ENCODE measurements around the gene PEPD.

The PEPD gene

GRCh38 chr19:33554391-33554790, 32.8 kb upstream of the PEPD start:
- Mint-ChIP-seq H3K4me3 (no peak overlapping the region), H3K9me3 (peaks cover 2% of the 10 kb centered on the region), H3K27me3 (peaks cover 8% of the 10 kb centered on the region), H3K27ac (no peak overlapping the region), H3K4me1 (no peaks in the 10 kb centered on the region), H3K36me3 (no peaks in the 10 kb centered on the region)
- ATAC-seq (ENCODE audit: low read depth) (no peak), DNase-seq (ENCODE audit: low spot score in 2 of 2) (no peak)

- no peak overlapping the region for H3K27ac Mint-ChIP-seq
- ATAC-seq (ENCODE audit: low read depth) (no peak), DNase-seq (ENCODE audit: low spot score in 2 of 2) (no peak)
- no peak overlapping the region for H3K4me3 Mint-ChIP-seq
- H3K4me1 Mint-ChIP-seq: no peaks in the 10 kb centered on the region
- peaks cover 5% of the 10 kb centered on the region for H3K27me3 Mint-ChIP-seq
- H3K9me3 Mint-ChIP-seq: peaks cover 2% of the 10 kb centered on the region
- H3K36me3 Mint-ChIP-seq: no peaks in the 10 kb centered on the region
These were observed 32.1 kb upstream of the PEPD start for GRCh38 chr19:33553530-33554310.

- Mint-ChIP-seq H3K36me3 (no peaks in the 10 kb centered on the region), H3K4me1 (no peaks in the 10 kb centered on the region), H3K27me3 (peaks cover 5% of the 10 kb centered on the region), H3K4me3 (no peak overlapping the region), H3K9me3 (peaks cover 2% of the 10 kb centered on the region), H3K27ac (no peak overlapping the region)
- no peak for DNase-seq (ENCODE audit: low spot score in 2 of 2)
- ATAC-seq (ENCODE audit: low read depth): no peak
These were observed 31.3 kb upstream of the PEPD start for GRCh38 chr19:33552928-33553279.

- Mint-ChIP-seq H3K36me3 (no peaks in the 10 kb centered on the region), H3K4me3 (no peak overlapping the region), H3K27me3 (peaks cover 7% of the 10 kb centered on the region), H3K9me3 (peaks cover 2% of the 10 kb centered on the region), H3K4me1 (no peaks in the 10 kb centered on the region), H3K27ac (no peak overlapping the region)
- DNase-seq (ENCODE audit: low spot score in 2 of 2) (no peak), ATAC-seq (ENCODE audit: low read depth) (no peak)
These were observed 30.8 kb upstream of the PEPD start for GRCh38 chr19:33552191-33552927.

- Mint-ChIP-seq H3K4me1 (no peaks in the 10 kb centered on the region), H3K36me3 (no peaks in the 10 kb centered on the region), H3K27me3 (peaks cover 7% of the 10 kb centered on the region), H3K4me3 (no peak overlapping the region), H3K27ac (no peak overlapping the region), H3K9me3 (peaks cover 2% of the 10 kb centered on the region)
- no peak for DNase-seq (ENCODE audit: low spot score in 2 of 2)
- no peak for ATAC-seq (ENCODE audit: low read depth)
These were observed 30.1 kb upstream of the PEPD start for GRCh38 chr19:33551676-33552075.

GRCh38 chr19:33550768-33551167, 29.2 kb upstream of the PEPD start:
- no peak for ATAC-seq (ENCODE audit: low read depth)
- no peaks in the 10 kb centered on the region for H3K36me3 Mint-ChIP-seq
- H3K4me3 Mint-ChIP-seq: no peak overlapping the region
- H3K27me3 Mint-ChIP-seq: peaks cover 7% of the 10 kb centered on the region
- no peak for DNase-seq (ENCODE audit: low spot score in 2 of 2)
- H3K27ac Mint-ChIP-seq: no peak overlapping the region
- peaks cover 2% of the 10 kb centered on the region for H3K9me3 Mint-ChIP-seq
- no peaks in the 10 kb centered on the region for H3K4me1 Mint-ChIP-seq

GRCh38 chr19:33547676-33548075, 26.1 kb upstream of the PEPD start:
- no peaks in the 10 kb centered on the region for H3K36me3 Mint-ChIP-seq
- peaks cover 2% of the 10 kb centered on the region for H3K9me3 Mint-ChIP-seq
- H3K27me3 Mint-ChIP-seq: peaks cover 6% of the 10 kb centered on the region
- no peaks in the 10 kb centered on the region for H3K4me1 Mint-ChIP-seq
- ATAC-seq (ENCODE audit: low read depth) (no peak), DNase-seq (ENCODE audit: low spot score in 2 of 2) (no peak)
- no peak overlapping the region for H3K4me3 Mint-ChIP-seq
- no peak overlapping the region for H3K27ac Mint-ChIP-seq

GRCh38 chr19:33546656-33547055, 25.1 kb upstream of the PEPD start:
- no peaks in the 10 kb centered on the region for H3K4me1 Mint-ChIP-seq
- no peak for ATAC-seq (ENCODE audit: low read depth)
- no peak for DNase-seq (ENCODE audit: low spot score in 2 of 2)
- no peaks in the 10 kb centered on the region for H3K36me3 Mint-ChIP-seq
- H3K4me3 Mint-ChIP-seq: no peak overlapping the region
- H3K27me3 Mint-ChIP-seq: peaks cover 8% of the 10 kb centered on the region
- no peaks in the 10 kb centered on the region for H3K9me3 Mint-ChIP-seq
- no peak overlapping the region for H3K27ac Mint-ChIP-seq

GRCh38 chr19:33545217-33545981, 23.8 kb upstream of the PEPD start:
- Mint-ChIP-seq H3K36me3 (no peaks in the 10 kb centered on the region), H3K9me3 (no peaks in the 10 kb centered on the region), H3K27ac (no peak overlapping the region), H3K27me3 (peaks cover 11% of the 10 kb centered on the region), H3K4me1 (no peaks in the 10 kb centered on the region), H3K4me3 (no peak overlapping the region)
- DNase-seq (ENCODE audit: low spot score in 2 of 2) (no peak), ATAC-seq (ENCODE audit: low read depth) (no peak)

- ATAC-seq (ENCODE audit: low read depth) (no peak), DNase-seq (ENCODE audit: low spot score in 2 of 2) (no peak)
- Mint-ChIP-seq H3K27me3 (peaks cover 9% of the 10 kb centered on the region), H3K4me3 (no peak overlapping the region), H3K9me3 (peaks cover 6% of the 10 kb centered on the region), H3K4me1 (no peaks in the 10 kb centered on the region), H3K36me3 (peaks cover 2% of the 10 kb centered on the region), H3K27ac (no peak overlapping the region)
These were observed 13.6 kb upstream of the PEPD start for GRCh38 chr19:33535226-33535625.

- ATAC-seq (ENCODE audit: low read depth) (no peak), DNase-seq (ENCODE audit: low spot score in 2 of 2) (no peak)
- peaks cover 10% of the 10 kb centered on the region for H3K27me3 Mint-ChIP-seq
- peaks cover 4% of the 10 kb centered on the region for H3K9me3 Mint-ChIP-seq
- H3K36me3 Mint-ChIP-seq: peaks cover 2% of the 10 kb centered on the region
- no peak overlapping the region for H3K4me3 Mint-ChIP-seq
- H3K27ac Mint-ChIP-seq: no peak overlapping the region
- H3K4me1 Mint-ChIP-seq: no peaks in the 10 kb centered on the region
These were observed 11.4 kb upstream of the PEPD start for GRCh38 chr19:33532859-33533460.

- Mint-ChIP-seq H3K27ac (no peak overlapping the region), H3K27me3 (peaks cover 13% of the 10 kb centered on the region), H3K36me3 (no peaks in the 10 kb centered on the region), H3K4me3 (no peak overlapping the region), H3K4me1 (no peaks in the 10 kb centered on the region), H3K9me3 (no peaks in the 10 kb centered on the region)
- no peak for ATAC-seq (ENCODE audit: low read depth)
- DNase-seq (ENCODE audit: low spot score in 2 of 2): no peak
These were observed 9.3 kb upstream of the PEPD start for GRCh38 chr19:33530842-33531241.

GRCh38 chr19:33530296-33530695, 8.7 kb upstream of the PEPD start:
- no peak overlapping the region for H3K27ac Mint-ChIP-seq
- H3K27me3 Mint-ChIP-seq: peaks cover 12% of the 10 kb centered on the region
- DNase-seq (ENCODE audit: low spot score in 2 of 2) (no peak), ATAC-seq (ENCODE audit: low read depth) (no peak)
- no peaks in the 10 kb centered on the region for H3K9me3 Mint-ChIP-seq
- H3K4me3 Mint-ChIP-seq: no peak overlapping the region
- no peaks in the 10 kb centered on the region for H3K4me1 Mint-ChIP-seq
- H3K36me3 Mint-ChIP-seq: no peaks in the 10 kb centered on the region

- peaks cover 10% of the 10 kb centered on the region for H3K27me3 Mint-ChIP-seq
- H3K9me3 Mint-ChIP-seq: no peaks in the 10 kb centered on the region
- H3K4me1 Mint-ChIP-seq: no peaks in the 10 kb centered on the region
- ATAC-seq (ENCODE audit: low read depth) (no peak), DNase-seq (ENCODE audit: low spot score in 2 of 2) (no peak)
- H3K27ac Mint-ChIP-seq: no peak overlapping the region
- H3K36me3 Mint-ChIP-seq: no peaks in the 10 kb centered on the region
- H3K4me3 Mint-ChIP-seq: no peak overlapping the region
These were observed 7.6 kb upstream of the PEPD start for GRCh38 chr19:33529094-33529676.

Measured in memory B cell (primary cell).